Brain microvascular endothelial cell (primary cell): ENCODE data around the gene SPATA32.
"Not testable (repeated sequence)": the region's sequence is repeated elsewhere in the genome, so short reads cannot be mapped to it uniquely, and the experiment has no call there.

Source experiments
- DNase-seq: peaks from one replicate; pipeline ENCODE4 v3.0.0-alpha.2; 2020
- H3K27ac ChIP-seq: fragments of 250-450 bp; sonication (Bioruptor Pico); 2 replicates; pipeline ENCODE4 v1.5.1; 2020; ENCODE audit warnings: mild to moderate bottlenecking, moderate library complexity
- H3K27me3 ChIP-seq: fragments of 250-450 bp; sonication (Bioruptor Pico); replicated peaks from 2 replicates; pipeline ENCODE4 v1.5.1; 2020; ENCODE audit warnings: mild to moderate bottlenecking
- H3K36me3 ChIP-seq: fragments of 250-450 bp; sonication (Bioruptor Pico); replicated peaks from 2 replicates; pipeline ENCODE4 v1.5.1; 2020; ENCODE audit warnings: mild to moderate bottlenecking
- H3K4me3 ChIP-seq: 2 replicates; pipeline ENCODE4 v1.5.1; 2011; ENCODE audit warnings: low read depth, mild to moderate bottlenecking, control low read depth, low read length, moderate library complexity
- CTCF ChIP-seq: IDR thresholded peaks from 2 replicates; pipeline ENCODE4 v1.5.1; 2011; ENCODE audit warnings: low read depth, mild to moderate bottlenecking, moderate library complexity, low read length, control low read depth, inconsistent platforms; ENCODE audit errors: missing control alignments
- in situ Hi-C: cut with HindIII; loops from 2 replicates; pipeline ENCODE4 v1.10.0; 2017; ENCODE audit warnings: low sequenced_read_pairs, low pct_ligation_motif_present

Gene SPATA32

GRCh38 chr17:45302649-45303173, 40.8 kb upstream of the SPATA32 start:
- in situ Hi-C loops: no loop called here
- Histone ChIP-seq H3K27me3 (no peaks in the 10 kb centered on the region), H3K27ac (peak overlapping the region; percentile 54), H3K4me3 (no peak overlapping the region), H3K36me3 (peaks cover 14% of the 10 kb centered on the region)
- DNase-seq: peak; percentile 69
- no peak for TF ChIP-seq CTCF

DNA sequence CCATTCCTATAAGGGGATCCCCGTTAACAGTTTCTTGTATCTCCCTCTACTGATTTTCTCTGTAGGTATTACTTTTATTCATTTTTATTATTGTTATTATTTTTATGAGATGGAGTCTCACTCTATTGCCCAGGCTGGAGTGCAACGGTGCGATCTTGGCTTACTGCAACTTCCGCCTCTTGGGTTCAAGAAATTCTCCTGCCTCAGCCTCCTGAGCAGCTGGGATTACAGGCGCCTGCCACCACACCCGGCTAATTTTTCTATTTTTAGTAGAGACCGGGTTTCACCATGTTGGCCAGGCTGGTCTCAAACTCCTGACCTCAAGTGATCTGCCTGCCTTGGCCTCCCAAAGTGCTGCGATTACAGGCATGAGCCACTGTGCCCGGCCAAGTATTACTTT, 40.3 kb upstream of the SPATA32 start:
- Histone ChIP-seq H3K36me3 (peaks cover 16% of the 10 kb centered on the region), H3K27ac (peak overlapping the region; percentile 26)
- in situ Hi-C loops, H3K4me3 ChIP-seq, H3K27me3 ChIP-seq, DNase-seq: not testable (repeated sequence)

DNA sequence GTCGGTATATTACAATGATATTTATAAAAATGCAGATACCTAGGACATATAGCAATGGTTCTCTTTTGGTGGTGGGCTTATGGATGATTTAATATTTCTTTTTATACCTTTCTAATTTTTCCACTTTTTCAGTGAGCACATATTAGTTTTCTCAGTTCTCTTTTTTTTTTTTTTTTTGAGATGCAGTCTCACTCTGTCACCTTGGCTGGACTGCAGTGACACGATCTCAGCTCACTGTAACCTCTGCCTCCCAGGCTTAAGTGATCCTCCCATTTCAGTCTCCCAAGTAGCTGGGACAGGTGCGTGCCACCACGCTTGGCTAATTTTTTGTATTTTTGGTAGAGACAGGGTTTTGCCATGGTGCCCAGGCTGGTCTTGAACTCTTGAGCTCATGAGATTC, 39.8 kb upstream of the SPATA32 start:
- H3K27me3 ChIP-seq: no peaks in the 10 kb centered on the region
- DNase-seq: no peak
- TF ChIP-seq CTCF: no peak
- peaks cover 17% of the 10 kb centered on the region for H3K36me3 ChIP-seq
- in situ Hi-C loops: no loop called here
- H3K4me3 ChIP-seq: no peak overlapping the region
- H3K27ac ChIP-seq: no peak overlapping the region

GRCh38 chr17:45300060-45300751, 38.3 kb upstream of the SPATA32 start:
- no peak for DNase-seq
- Histone ChIP-seq H3K36me3 (peaks cover 16% of the 10 kb centered on the region), H3K4me3 (no peak overlapping the region), H3K27me3 (no peaks in the 10 kb centered on the region), H3K27ac (no peak overlapping the region)
- peak; percentile 20 for TF ChIP-seq CTCF
- in situ Hi-C loops: no loop called here

- no peak for TF ChIP-seq CTCF
- Histone ChIP-seq H3K36me3 (peaks cover 14% of the 10 kb centered on the region), H3K27ac (no peak overlapping the region), H3K27me3 (no peaks in the 10 kb centered on the region), H3K4me3 (no peak overlapping the region)
- in situ Hi-C loops: no loop called here
- DNase-seq: no peak
Measured at GRCh38 chr17:45299361-45299760, 37.5 kb upstream of the SPATA32 start.

DNA sequence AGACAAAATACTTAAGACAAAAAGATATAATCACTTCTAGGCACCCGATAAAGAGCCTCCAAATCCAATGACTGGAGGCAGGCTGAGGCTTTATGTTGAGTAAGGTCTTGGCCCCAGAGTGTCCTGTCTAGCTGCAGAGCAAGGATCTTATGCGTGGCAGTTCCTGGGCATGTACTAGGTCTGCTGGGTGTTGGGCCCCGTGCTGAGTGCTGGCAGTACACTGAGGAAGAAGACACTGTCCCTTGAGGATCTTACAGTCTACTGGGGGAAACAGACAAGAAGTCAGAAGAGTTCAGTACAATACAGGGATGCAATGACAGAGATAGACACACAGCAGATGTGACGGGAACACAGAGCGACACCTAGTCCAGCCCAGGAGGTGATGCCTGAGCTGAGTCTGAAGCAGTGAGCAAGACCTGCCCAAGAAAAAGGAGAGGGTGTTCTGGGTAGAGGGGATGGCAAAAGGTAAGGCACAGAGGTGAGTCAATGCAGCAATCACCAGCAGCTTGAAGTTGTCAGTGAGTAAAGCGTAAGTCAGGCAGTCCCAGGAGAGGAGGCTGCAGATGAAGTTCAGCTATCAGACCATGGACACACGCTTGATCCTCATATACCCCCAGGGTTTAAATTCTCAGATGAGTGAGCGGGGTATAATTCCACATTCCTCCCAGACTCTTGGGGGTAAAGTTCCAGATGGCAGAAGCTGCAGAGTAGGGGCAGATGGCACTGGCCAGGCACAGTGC, 36.8 kb upstream of the SPATA32 start:
- Histone ChIP-seq H3K4me3 (no peak overlapping the region), H3K27ac (no peak overlapping the region), H3K36me3 (peaks cover 14% of the 10 kb centered on the region), H3K27me3 (no peaks in the 10 kb centered on the region)
- TF ChIP-seq CTCF: no peak
- in situ Hi-C loops: no loop called here
- no peak for DNase-seq
